ENCODE measurements around the gene TEX52.

- no peak for TF ChIP-seq CTCF (IDR thresholded peaks at IDR 0.05; ENCODE audit: low read depth, low read length)
- no peak for TF ChIP-seq EZH2phosphoT487 (IDR thresholded peaks at IDR 0.05; ENCODE audit: low read depth)
Observed at GRCh38 chr12:2890388-2891239, 33.8 kb upstream of the TEX52 start, which contains the start of gene TULP3.
